Smooth muscle cell (in vitro differentiated cells): Measurements from ENCODE around the gene PPRC1. TPM values are rescaled to one million over a fixed set of nuclear protein-coding genes. Genes with fewer than 3 reads are reported as not detected.

Experiments
- DNase-seq: peaks from one replicate; lab custom pipeline; 2025; ENCODE audit not compliant: unreplicated experiment; lab: John Stamatoyannopoulos, UW
- H2AFZ ChIP-seq: fragments of 200-600 bp; sonication (generic); 2 replicates; pipeline ENCODE4 v1.6.0; 2016; ENCODE audit warnings: antibody characterized with exemption, low read depth, mild to moderate bottlenecking
- H3F3A ChIP-seq: fragments of 200-600 bp; sonication (generic); 2 replicates; pipeline ENCODE4 v1.6.0; 2017; ENCODE audit warnings: antibody characterized with exemption, low read depth
- H3K27ac ChIP-seq: fragments of 200-600 bp; sonication (generic); 2 replicates; pipeline ENCODE4 v1.5.1; 2016; ENCODE audit warnings: low read depth, mild to moderate bottlenecking
- H3K27me3 ChIP-seq: fragments of 200-600 bp; sonication (generic); 2 replicates; pipeline ENCODE4 v1.6.1; 2016; ENCODE audit warnings: low read depth, mild to moderate bottlenecking
- H3K36me3 ChIP-seq: fragments of 200-600 bp; sonication (generic); 2 replicates; pipeline ENCODE4 v1.5.1; 2016; ENCODE audit warnings: low read depth
- H3K4me1 ChIP-seq: fragments of 200-600 bp; sonication (generic); 2 replicates; pipeline ENCODE4 v1.5.1; 2016; ENCODE audit warnings: low read depth
- H3K4me2 ChIP-seq: fragments of 200-600 bp; sonication (generic); 2 replicates; pipeline ENCODE4 v1.6.0; 2016; ENCODE audit warnings: mild to moderate bottlenecking
- H3K4me3 ChIP-seq: fragments of 200-600 bp; sonication (generic); 2 replicates; pipeline ENCODE4 v1.5.1; 2016; ENCODE audit warnings: mild to moderate bottlenecking
- H3K79me2 ChIP-seq: fragments of 200-600 bp; sonication (generic); 2 replicates; pipeline ENCODE4 v1.6.0; 2016; ENCODE audit warnings: low read depth, mild to moderate bottlenecking
- H3K9ac ChIP-seq: fragments of 200-600 bp; sonication (generic); 2 replicates; pipeline ENCODE4 v1.6.0; 2016; ENCODE audit warnings: low read depth
- H3K9me3 ChIP-seq: fragments of 200-600 bp; sonication (generic); replicated peaks from 2 replicates; pipeline ENCODE4 v1.5.1; 2016; ENCODE audit warnings: low read depth
- H4K20me1 ChIP-seq: fragments of 200-600 bp; sonication (generic); 2 replicates; pipeline ENCODE4 v1.6.0; 2016; ENCODE audit warnings: low read depth
- WGBS: methylation state at CpG from one replicate; pipeline ENCODE4 v1.1.7; 2016; ENCODE audit warnings: low lambda C conversion rate; 5-methylcytosine and 5-hydroxymethylcytosine counted together
- polyA plus RNA-seq: library from polyadenylated mRNA; unstranded; fragments of >200 nt; fragmentation: Nextera tagmentation; extraction: Ambion mirVana; gene quantifications from 2 replicates; pipeline ENCODE4 v1.2.1, GENCODE V29; 2016
- total RNA-seq: library from RNA; depleted of rRNA; stranded (reverse); fragments of >200 nt; gene quantifications from 2 replicates; pipeline ENCODE4 v1.2.3, GENCODE V29; 2014
- TF ChIP-seq, protein P1 (sequence below): fragments of 200-600 bp; sonication (generic); IDR thresholded peaks from 2 replicates; pipeline ENCODE4 v1.5.1; 2017; ENCODE audit warnings: borderline replicate concordance, mild to moderate bottlenecking, antibody characterized with exemption; ENCODE audit not compliant: insufficient read depth, poor library complexity, severe bottlenecking

Gene PPRC1
- total and polyA plus RNA-seq, 2 experiments from 2014 or later = 36.0 to 38.1 TPM

DNA sequence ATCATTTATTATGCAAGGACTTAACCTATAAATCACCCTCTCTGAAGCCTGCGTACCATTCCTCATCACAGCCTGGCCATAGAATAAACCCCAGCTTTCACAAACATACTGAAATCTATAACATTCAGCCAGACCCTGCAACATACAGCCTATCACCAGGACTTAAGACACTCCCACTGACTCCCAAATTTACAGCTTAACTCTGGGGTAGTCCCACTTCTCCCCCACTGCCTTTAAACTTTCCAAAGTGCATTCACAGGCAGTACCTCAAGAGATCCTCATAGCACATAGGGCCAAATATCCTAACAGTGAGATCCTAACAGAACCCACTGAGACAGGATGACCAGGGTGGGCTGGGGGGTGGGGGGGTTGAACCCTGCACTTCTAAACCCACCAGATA lies 16.2 kb upstream of the PPRC1 start:
- peak overlapping the region; percentile 74 for H3K4me3 ChIP-seq
- no peak overlapping the region for H2AFZ ChIP-seq
- no peaks in the 10 kb centered on the region for H3K27me3 ChIP-seq
- no peaks in the 10 kb centered on the region for H3K9me3 ChIP-seq
- peaks cover 74% of the 10 kb centered on the region for H3K79me2 ChIP-seq
- H3F3A ChIP-seq = peaks cover 23% of the 10 kb centered on the region
- peaks cover 59% of the 10 kb centered on the region for H3K4me1 ChIP-seq
- TF ChIP-seq, protein P1, sequence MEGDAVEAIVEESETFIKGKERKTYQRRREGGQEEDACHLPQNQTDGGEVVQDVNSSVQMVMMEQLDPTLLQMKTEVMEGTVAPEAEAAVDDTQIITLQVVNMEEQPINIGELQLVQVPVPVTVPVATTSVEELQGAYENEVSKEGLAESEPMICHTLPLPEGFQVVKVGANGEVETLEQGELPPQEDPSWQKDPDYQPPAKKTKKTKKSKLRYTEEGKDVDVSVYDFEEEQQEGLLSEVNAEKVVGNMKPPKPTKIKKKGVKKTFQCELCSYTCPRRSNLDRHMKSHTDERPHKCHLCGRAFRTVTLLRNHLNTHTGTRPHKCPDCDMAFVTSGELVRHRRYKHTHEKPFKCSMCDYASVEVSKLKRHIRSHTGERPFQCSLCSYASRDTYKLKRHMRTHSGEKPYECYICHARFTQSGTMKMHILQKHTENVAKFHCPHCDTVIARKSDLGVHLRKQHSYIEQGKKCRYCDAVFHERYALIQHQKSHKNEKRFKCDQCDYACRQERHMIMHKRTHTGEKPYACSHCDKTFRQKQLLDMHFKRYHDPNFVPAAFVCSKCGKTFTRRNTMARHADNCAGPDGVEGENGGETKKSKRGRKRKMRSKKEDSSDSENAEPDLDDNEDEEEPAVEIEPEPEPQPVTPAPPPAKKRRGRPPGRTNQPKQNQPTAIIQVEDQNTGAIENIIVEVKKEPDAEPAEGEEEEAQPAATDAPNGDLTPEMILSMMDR = no peak
- no peak overlapping the region for H3K9ac ChIP-seq
- H3K4me2 ChIP-seq = peak overlapping the region; percentile 85
- peak overlapping the region; percentile 91 for H3K27ac ChIP-seq
- 71% methylated on average over 1 of the region's 1 CpG for WGBS
- DNase-seq = no peak
- peaks cover 55% of the 10 kb centered on the region for H4K20me1 ChIP-seq
- no peaks in the 10 kb centered on the region for H3K36me3 ChIP-seq

- peaks cover 67% of the 10 kb centered on the region for H3K4me1 ChIP-seq
- H3K9ac ChIP-seq = peak overlapping the region; percentile 92
- WGBS = 6% methylated on average over 7 of the region's 12 CpGs
These were observed 15.3 kb upstream of the PPRC1 start for GRCh38 chr10:102117391-102118159.

DNA sequence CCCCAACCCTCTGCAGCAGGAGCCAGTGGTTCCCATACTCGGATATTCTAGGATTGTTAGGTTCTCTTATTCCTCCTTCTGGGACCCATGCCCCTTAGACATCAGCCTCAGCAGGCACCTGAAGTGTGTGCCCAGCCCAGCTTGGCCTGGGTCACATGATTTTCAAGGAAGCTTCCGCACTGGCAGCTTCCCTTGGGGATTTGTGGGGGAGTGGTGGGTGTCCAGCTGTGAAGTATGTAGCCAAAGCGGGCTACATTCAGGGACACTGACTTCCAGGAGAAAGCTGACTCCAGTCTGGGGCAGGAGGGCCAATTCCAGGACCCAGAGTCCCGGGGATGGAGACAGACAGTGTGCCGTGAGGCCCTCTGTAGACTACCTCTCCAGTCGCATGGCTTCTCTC lies 14.0 kb upstream of the PPRC1 start:
- Histone ChIP-seq H3K27me3 (no peaks in the 10 kb centered on the region), H3K27ac (peak overlapping the region; percentile 91), H3K4me3 (peak overlapping the region; percentile 74), H3K9ac (peak overlapping the region; percentile 92), H3K4me2 (peak overlapping the region; percentile 85), H3K4me1 (peaks cover 55% of the 10 kb centered on the region), H4K20me1 (peaks cover 33% of the 10 kb centered on the region), H3K36me3 (no peaks in the 10 kb centered on the region), H3K9me3 (no peaks in the 10 kb centered on the region), H3F3A (peaks cover 31% of the 10 kb centered on the region), H2AFZ (no peak overlapping the region), H3K79me2 (peaks cover 52% of the 10 kb centered on the region)
- TF ChIP-seq, protein P1 = no peak
- DNase-seq = no peak
- WGBS = 12% methylated on average over 6 of the region's 6 CpGs

More at GRCh38 chr10:102117391-102118159, 15.3 kb upstream of the PPRC1 start:
- Histone ChIP-seq H2AFZ (no peak overlapping the region), H3K4me2 (peak overlapping the region; percentile 85), H3F3A (peaks cover 31% of the 10 kb centered on the region), H3K9me3 (no peaks in the 10 kb centered on the region), H3K27ac (peak overlapping the region; percentile 91), H3K4me3 (peak overlapping the region; percentile 74), H3K79me2 (peaks cover 65% of the 10 kb centered on the region), H4K20me1 (peaks cover 46% of the 10 kb centered on the region), H3K36me3 (no peaks in the 10 kb centered on the region), H3K27me3 (no peaks in the 10 kb centered on the region)
- DNase-seq = peak; percentile 86
- TF ChIP-seq, protein P1 = peak; percentile 8
